CD4-positive, alpha-beta T cell treated with Interleukin-15 for 4 hours (primary cell): Measurements from ENCODE around the gene SEPTIN10.

ENCODE experiments used
- DNase-seq: peaks from one replicate; pipeline ENCODE4 v3.0.0-alpha.2; 2020; ENCODE audit warnings: low spot score

SEPTIN10 gene

GRCh38 chr2:109523121-109523520, 90.6 kb downstream of the SEPTIN10 start:
- no peak for DNase-seq

DNA sequence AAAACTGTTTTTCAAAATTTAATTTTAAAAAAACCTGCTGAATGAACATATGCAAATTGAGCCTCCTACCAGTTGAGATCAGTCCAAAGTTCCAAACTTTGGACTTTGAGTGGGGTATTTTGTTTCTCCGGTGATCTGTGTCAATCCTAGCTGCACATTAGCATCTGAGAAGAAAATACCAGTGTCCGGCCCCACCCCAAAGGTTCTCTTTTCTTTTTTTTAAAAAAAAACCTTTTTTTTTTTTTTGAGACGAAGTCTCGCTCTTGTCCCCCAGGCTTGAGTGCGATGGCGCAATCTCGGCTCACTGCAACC, 91.7 kb downstream of the SEPTIN10 start:
- DNase-seq, result no peak

DNA sequence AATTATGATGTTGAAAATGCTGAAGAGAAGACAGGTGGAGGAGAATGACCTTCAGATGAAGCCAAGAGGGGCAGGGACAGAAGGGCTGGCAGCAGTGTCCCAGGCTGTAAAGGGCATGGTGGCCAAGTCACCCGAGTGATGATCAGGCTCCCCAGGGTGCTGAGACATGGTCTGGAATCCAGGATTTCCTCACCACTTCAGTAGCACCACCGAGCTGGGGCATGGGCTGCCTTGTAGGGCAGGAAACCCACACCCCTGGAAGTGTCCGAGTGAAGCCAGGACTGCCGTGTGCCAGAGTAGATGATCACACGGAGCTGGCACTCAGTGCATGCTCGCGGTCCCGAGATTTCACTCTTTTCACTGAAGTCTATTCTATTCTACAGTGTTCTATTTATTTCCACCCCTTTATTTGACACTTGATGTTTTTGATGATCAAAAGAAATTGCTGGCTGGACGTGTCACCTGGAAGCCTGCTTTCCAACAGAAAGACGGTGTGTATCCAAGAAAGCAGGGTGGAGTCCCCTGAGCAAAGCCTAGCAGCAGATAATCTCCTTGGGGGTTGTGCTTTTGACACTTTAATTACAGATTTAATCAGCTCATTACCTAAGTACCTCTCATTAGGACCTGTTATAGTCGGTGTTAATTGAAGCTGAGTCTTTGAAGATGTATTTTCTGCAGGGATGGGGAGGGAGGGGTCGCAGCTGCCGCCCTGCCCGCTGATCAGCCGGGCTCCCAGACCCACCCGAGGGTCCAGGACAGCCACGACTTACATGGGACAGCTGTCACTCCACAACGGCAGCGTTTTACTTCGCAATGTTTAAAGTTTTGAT, 92.3 kb downstream of the SEPTIN10 start:
- DNase-seq, result no peak

DNA sequence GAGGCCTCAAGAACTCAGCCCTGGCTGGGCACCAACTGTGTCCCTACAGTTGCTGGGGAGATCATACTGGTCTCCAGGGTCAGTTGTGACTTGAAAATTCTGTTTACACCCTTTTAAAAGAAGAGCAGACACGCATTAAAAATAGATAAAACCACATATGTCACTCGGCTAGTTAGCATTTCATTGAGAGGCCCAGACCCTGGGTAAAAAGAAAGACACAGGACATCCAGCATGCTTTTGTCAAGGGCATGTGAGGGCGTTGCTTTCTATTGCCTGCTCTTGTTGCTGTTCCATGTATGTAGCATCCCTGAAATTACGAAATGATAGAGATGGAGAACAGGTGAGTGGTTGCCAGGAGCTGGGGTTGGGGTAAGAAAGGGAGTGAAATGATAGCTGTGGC, 94.3 kb downstream of the SEPTIN10 start:
- no peak for DNase-seq

GRCh38 chr2:109517118-109517889, 96.5 kb downstream of the SEPTIN10 start:
- no peak for DNase-seq

- no peak for DNase-seq
Measured at GRCh38 chr2:109516445-109517117, 97.2 kb downstream of the SEPTIN10 start.

GRCh38 chr2:109514857-109515256, 98.9 kb downstream of the SEPTIN10 start:
- no peak for DNase-seq

GRCh38 chr2:109513749-109514588, 99.8 kb downstream of the SEPTIN10 start:
- DNase-seq, result no peak

DNA sequence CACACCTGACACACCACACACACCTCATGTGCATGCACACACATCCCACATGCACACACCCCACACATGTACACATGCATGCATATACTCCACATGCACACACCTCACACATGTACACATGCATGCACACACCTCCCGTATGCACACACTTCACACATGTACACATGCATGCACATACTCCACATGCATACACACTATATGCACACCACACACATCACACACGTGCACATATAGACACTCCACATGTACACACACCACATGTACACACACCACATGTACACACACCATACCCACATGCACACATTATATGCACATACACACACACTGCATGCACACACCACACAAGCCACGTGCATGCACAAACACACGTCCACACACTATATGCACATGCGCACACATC, 100.5 kb downstream of the SEPTIN10 start:
- no peak for DNase-seq

GRCh38 chr2:109512076-109512475, 101.7 kb downstream of the SEPTIN10 start:
- no peak for DNase-seq

- DNase-seq, result no peak
Measured at GRCh38 chr2:109511168-109511567, 102.6 kb downstream of the SEPTIN10 start.

DNA sequence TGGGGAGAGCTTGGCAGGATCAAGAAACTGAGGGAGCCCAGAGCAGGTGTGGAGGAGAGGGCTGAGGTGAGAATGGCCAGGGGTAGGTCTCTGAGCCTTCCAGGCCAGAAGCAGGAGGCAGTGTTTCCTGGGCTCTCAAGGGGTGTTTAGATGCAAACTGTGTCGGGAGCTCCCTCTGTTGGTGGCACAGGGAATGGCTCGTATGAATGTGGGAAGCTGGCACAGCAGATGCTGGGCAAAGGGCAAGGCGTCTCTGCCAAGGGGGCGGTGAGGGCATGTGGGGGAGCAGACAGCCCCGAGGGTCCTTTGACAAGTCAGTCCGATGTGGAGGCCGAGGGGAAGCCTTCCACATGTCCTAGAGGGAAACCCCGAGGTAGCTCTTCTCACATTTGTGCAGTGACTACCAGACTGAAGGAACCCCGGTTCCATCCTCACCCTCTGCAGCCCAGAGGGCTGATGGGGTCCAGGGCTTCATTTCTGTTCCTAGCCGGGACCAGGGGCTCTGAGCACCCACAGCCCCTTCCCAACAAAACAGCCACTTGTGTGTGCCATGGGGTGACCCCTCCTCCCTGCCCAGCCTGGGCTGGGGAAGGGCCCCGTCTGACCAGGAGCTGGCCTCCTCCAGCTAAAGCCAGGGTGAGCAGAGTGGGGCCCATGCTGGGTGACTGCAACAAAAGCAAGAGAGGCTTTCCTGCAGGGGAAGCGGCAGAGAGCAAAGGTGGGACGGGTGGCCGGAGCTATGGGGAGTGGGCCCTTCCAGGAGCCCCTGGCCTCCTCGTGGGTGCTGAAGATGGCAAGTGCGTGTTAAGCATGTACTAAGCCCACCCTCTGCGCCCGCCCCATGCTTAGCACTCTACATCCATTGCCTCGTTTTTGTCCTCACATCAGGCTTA, 103.4 kb downstream of the SEPTIN10 start:
- DNase-seq, result peak; percentile 73

GRCh38 chr2:109508556-109508955, 105.2 kb downstream of the SEPTIN10 start:
- DNase-seq, result no peak

- DNase-seq, result no peak
Measured at GRCh38 chr2:109507828-109508227, 105.9 kb downstream of the SEPTIN10 start.

DNA sequence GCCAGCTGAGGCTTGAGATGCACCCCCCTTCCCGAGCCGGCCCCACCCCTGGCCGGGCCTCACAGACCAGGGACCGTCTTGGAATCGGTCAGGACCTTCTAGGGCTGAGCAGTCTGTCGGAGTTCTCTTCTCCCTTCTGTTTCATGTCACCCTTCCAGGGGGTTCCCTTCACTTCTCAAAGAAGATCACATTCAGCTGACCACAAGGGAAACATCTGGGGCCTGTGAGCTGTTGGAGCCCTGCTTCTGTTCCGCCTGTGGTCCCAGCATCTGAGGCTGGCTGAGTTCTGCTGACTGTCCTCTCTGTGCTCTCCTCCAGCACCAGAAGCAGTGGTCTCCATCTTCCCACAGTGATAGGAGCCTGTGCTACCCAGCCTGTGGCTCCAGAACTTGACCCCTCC, 106.5 kb downstream of the SEPTIN10 start:
- DNase-seq, result no peak

DNA sequence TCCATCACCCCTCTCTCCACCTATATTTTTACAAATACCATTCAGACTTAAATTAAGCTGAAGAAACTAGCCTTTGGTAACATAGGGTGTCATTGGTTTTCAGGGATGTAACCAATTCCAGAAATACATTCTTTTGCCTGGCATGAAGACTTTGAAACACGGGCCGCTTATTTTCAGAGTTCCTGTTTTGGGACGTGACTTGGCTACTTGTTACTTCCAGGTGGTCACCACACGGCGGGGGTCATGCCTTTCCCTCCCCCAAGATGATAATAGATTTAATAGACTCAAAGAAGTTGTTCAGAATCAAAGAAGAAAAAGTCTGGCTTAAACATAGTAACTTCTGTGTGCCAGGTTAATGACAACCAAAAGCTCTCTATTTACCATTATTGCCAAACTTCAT, 110.6 kb downstream of the SEPTIN10 start:
- DNase-seq, result no peak

DNA sequence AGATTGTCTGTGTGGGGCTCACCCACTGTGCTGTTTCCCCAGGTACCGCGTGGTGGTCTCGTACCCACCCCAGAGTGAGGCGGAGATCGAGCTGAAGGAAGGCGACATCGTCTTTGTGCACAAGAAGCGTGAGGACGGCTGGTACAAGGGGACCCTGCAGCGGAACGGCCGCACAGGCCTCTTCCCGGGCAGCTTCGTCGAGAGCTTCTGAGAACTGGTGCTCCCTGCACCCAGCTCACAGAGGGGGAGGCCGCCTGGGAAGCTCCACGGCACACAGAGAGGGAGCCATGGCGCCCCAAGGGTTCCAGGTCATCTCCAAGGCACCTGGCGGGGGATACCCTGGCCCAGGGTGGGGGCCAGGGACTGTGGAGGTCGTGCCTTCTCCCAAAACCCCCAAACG, 112.3 kb downstream of the SEPTIN10 start:
- no peak for DNase-seq

- no peak for DNase-seq
Measured at GRCh38 chr2:109500910-109501309, 112.9 kb downstream of the SEPTIN10 start.

DNA sequence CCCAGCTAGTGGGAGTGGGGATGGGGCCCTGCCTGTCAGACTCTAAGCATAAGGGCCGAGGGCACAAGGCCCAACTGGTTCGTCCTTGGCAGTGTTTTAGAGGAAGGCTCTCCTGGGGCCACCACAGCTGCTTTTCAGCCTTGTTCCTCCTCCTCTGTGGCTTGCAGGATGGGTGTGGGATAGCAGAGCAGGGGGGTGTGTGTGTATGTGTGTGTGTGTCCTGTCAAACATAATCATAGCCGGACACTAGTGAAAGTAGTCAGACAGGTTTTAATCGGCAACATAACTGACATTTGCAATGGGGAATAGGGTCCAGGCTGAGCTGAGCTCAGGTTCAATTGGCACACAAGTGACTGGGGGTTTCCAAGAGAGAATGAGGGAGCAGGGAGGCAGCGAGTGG, 114.2 kb downstream of the SEPTIN10 start:
- DNase-seq, result no peak

DNA sequence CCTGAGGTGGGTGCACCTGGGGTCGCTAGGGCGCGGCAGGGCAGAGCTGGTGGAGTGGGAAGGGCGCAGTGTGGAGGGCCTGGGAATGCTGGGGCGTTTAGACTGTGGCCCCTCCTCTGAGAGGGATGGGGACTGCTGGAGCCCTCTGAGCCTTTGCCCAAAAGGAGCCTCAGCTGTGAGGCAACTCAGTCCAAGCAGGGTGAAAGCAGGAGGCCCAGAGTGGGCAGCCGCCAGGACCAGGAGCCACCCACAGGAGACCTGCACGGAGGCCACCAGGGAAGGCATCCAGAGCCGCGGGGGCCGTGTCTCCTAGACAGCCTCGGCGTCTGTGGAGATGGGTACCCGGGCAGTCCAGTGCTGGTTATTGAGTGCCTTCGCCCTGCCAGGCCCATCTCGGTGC, 114.9 kb downstream of the SEPTIN10 start:
- DNase-seq, result no peak
